ENCODE data around the gene DNAJC25.
A peak's percentile ranks its signal among the peaks of the same experiment; 100 is the strongest.

DNAJC25 gene

DNA sequence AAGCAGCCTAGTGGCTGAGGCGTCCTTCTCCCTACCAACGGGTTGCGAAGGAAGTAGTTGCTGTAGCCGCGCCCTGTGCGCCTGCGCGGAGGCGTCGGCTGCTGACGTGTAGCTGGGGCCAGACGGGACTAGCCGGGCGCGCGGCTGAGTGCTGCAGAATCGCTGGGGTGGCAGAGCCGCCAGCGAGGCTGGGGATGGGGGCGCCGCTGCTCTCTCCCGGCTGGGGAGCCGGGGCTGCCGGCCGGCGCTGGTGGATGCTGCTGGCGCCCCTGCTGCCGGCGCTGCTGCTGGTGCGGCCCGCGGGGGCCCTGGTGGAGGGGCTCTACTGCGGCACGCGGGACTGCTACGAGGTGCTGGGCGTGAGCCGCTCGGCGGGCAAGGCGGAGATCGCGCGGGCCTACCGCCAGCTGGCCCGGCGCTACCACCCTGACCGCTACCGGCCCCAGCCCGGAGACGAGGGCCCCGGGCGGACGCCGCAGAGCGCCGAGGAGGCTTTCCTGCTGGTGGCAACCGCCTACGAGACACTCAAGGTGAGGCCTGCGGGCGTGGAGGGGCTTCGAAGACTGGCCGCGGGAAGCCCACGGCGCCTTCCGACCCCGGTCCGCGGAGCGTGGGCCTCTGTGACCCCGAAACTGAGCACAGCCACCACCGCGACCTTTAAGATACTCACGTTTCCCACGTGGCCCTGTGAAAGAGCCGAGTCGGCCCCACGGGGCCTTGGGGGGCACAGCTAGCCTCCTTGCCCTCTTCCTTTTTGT, at the start of gene DNAJC25:
DNAJC25 (plus strand) TSS at position 121 of the 758 bp plus-strand sequence; CDS start at position 195, 74 bp downstream.
- ChIA-PET POLR2A (interaction anchor here (0.5 to 1.0 kb wide), 5 partner anchors 25 to 855 kb away, joined by 3 to 7 read pairs (median 3); partner anchors contain the start of gene KIAA1958), CTCF (interaction anchor here (0.9 to 3.7 kb wide), 2 partner anchors 10 to 443 kb away, joined by 3 to 15 read pairs; no protein-coding TSS in a partner anchor)
- peak; percentile 100 for DNase-seq (ENCODE audit: extremely low spot score)
- no peak for TF ChIP-seq CTCF (IDR thresholded peaks at IDR 0.05; ENCODE audit: control extremely low read depth, extremely low read depth, low read depth, missing control alignments)

GRCh38 chr9:111582888-111583287, 48.2 kb upstream of the DNAJC25 start:
- no peak for DNase-seq (ENCODE audit: extremely low spot score)
- no peak for TF ChIP-seq CTCF (IDR thresholded peaks at IDR 0.05; ENCODE audit: control extremely low read depth, extremely low read depth, low read depth, missing control alignments)
- ChIA-PET POLR2A (no interaction called here), CTCF (interaction anchor here (0.9 to 1.6 kb wide), 4 partner anchors 10 to 38 kb away, joined by 3 to 4 read pairs (median 3); no protein-coding TSS in a partner anchor)

DNA sequence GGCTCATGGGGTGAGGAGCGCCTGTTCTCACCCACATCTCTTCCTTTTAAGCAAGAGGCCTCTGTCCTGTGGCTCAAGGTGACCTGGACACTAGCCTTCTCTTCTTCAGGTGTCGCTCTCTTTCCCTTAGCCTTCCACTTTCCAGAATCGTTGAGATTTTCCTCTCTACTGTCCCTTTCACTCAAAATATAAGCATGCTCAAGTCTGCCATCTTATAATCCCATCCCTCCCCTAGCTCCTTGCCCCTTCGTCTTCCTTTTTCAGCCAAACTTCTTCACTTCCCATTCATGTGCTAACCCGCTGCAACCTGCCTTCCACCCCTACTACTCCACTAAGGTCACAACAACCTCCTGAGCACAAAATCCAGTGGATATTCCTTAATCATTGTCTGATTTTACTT, 44.8 kb upstream of the DNAJC25 start:
- ChIA-PET CTCF (no interaction called here), POLR2A (no interaction called here)
- no peak for TF ChIP-seq CTCF (IDR thresholded peaks at IDR 0.05; ENCODE audit: control extremely low read depth, extremely low read depth, low read depth, missing control alignments)

GRCh38 chr9:111588846-111589245, 42.3 kb upstream of the DNAJC25 start:
- ChIA-PET POLR2A (no interaction called here), CTCF (no interaction called here)
- no peak for TF ChIP-seq CTCF (IDR thresholded peaks at IDR 0.05; ENCODE audit: control extremely low read depth, extremely low read depth, low read depth, missing control alignments)
- no peak for DNase-seq (ENCODE audit: extremely low spot score)

More for the DNA sequence above, 44.8 kb upstream of the DNAJC25 start:
- DNase-seq (ENCODE audit: extremely low spot score), result no peak

- CTCF ChIA-PET, result interaction anchor here (0.7 to 5.3 kb wide), 18 partner anchors 9 to 1228 kb away, joined by 3 to 42 read pairs (median 3); no protein-coding TSS in a partner anchor
- DNase-seq (ENCODE audit: extremely low spot score), result peak; percentile 68
- POLR2A ChIA-PET, result no interaction called here
- TF ChIP-seq CTCF (IDR thresholded peaks at IDR 0.05; ENCODE audit: control extremely low read depth, extremely low read depth, low read depth, missing control alignments), result peak; percentile 55
These were observed 33.0 kb upstream of the DNAJC25 start for GRCh38 chr9:111597852-111598732.

DNA sequence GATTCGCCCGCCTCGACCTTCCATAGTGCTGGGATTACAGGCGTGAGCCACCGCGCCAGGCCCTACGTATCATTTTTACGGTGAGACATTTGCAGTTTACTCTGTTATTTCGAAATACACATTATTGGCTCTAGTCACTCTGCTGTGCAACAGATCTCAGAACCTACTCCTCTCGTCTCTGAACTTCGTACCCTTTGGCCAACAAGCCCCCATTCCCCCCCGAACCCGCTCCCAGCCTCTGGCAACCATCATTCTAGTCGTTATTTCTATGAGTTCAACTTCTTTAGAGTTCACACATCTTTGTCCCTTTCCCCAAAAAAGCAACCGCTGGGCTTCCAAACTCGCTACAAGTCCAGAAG, 32.4 kb upstream of the DNAJC25 start:
- CTCF ChIA-PET, result interaction anchor here (0.7 to 5.3 kb wide), 17 partner anchors 8 to 498 kb away, joined by 3 to 42 read pairs (median 3); no protein-coding TSS in a partner anchor
- no peak for TF ChIP-seq CTCF (IDR thresholded peaks at IDR 0.05; ENCODE audit: control extremely low read depth, extremely low read depth, low read depth, missing control alignments)
- peak; percentile 34 for DNase-seq (ENCODE audit: extremely low spot score)
- POLR2A ChIA-PET, result no interaction called here
